ENCODE measurements around the gene FTH1.

The FTH1 gene

GRCh38 chr11:61999141-61999975 lies 31.9 kb upstream of the FTH1 start:
- DNase-seq = peak in 1 of 2 experiments; percentile 36
- TF ChIP-seq GATA1 (IDR thresholded peaks at IDR 0.05; ENCODE audit: low read depth, low read length) (no peak), POLR2A (IDR thresholded peaks at IDR 0.05; ENCODE audit: low read length) (no peak)

- DNase-seq = no peak
- TF ChIP-seq POLR2A (IDR thresholded peaks at IDR 0.05; ENCODE audit: low read length) (no peak), GATA1 (IDR thresholded peaks at IDR 0.05; ENCODE audit: low read depth, low read length) (no peak)
These were observed 29.5 kb upstream of the FTH1 start for GRCh38 chr11:61996933-61997332.

GRCh38 chr11:61994981-61995380 lies 27.5 kb upstream of the FTH1 start:
- TF ChIP-seq POLR2A (IDR thresholded peaks at IDR 0.05; ENCODE audit: low read length) = no peak
- no peak for TF ChIP-seq GATA1 (IDR thresholded peaks at IDR 0.05; ENCODE audit: low read depth, low read length)
- no peak for DNase-seq

- DNase-seq = no peak
These were observed 18.4 kb upstream of the FTH1 start for GRCh38 chr11:61985869-61986268.

GRCh38 chr11:61983419-61983818 lies 16.0 kb upstream of the FTH1 start:
- no peak for DNase-seq
- TF ChIP-seq GATA1 (IDR thresholded peaks at IDR 0.05; ENCODE audit: low read depth, low read length) = no peak
- no peak for TF ChIP-seq POLR2A (IDR thresholded peaks at IDR 0.05; ENCODE audit: low read length)

More at GRCh38 chr11:61985869-61986268, 18.4 kb upstream of the FTH1 start:
- no peak for TF ChIP-seq GATA1 (IDR thresholded peaks at IDR 0.05; ENCODE audit: low read depth, low read length)
- no peak for TF ChIP-seq POLR2A (IDR thresholded peaks at IDR 0.05; ENCODE audit: low read length)

- no peak for DNase-seq
- TF ChIP-seq POLR2A (IDR thresholded peaks at IDR 0.05; ENCODE audit: low read length) = no peak
- no peak for TF ChIP-seq GATA1 (IDR thresholded peaks at IDR 0.05; ENCODE audit: low read depth, low read length)
These were observed 13.5 kb upstream of the FTH1 start for GRCh38 chr11:61980783-61981541.

- DNase-seq = peak in 1 of 2 experiments; percentile 35
- TF ChIP-seq POLR2A (IDR thresholded peaks at IDR 0.05; ENCODE audit: low read length) (no peak), GATA1 (IDR thresholded peaks at IDR 0.05; ENCODE audit: low read depth, low read length) (no peak)
These were observed 11.5 kb upstream of the FTH1 start for GRCh38 chr11:61978703-61979661.

GRCh38 chr11:61976813-61977475 lies 9.5 kb upstream of the FTH1 start:
- no peak for DNase-seq
- no peak for TF ChIP-seq POLR2A (IDR thresholded peaks at IDR 0.05; ENCODE audit: low read length)
- no peak for TF ChIP-seq GATA1 (IDR thresholded peaks at IDR 0.05; ENCODE audit: low read depth, low read length)

- no peak for DNase-seq
- TF ChIP-seq POLR2A (IDR thresholded peaks at IDR 0.05; ENCODE audit: low read length) (no peak), GATA1 (IDR thresholded peaks at IDR 0.05; ENCODE audit: low read depth, low read length) (no peak)
These were observed 9.0 kb upstream of the FTH1 start for GRCh38 chr11:61976420-61976800.

- no peak for DNase-seq
These were observed 8.4 kb upstream of the FTH1 start for GRCh38 chr11:61975638-61976419.

GRCh38 chr11:61974766-61975631 lies 7.6 kb upstream of the FTH1 start:
- TF ChIP-seq GATA1 (IDR thresholded peaks at IDR 0.05; ENCODE audit: low read depth, low read length) = no peak
- TF ChIP-seq POLR2A (IDR thresholded peaks at IDR 0.05; ENCODE audit: low read length) = no peak

More at GRCh38 chr11:61975638-61976419, 8.4 kb upstream of the FTH1 start:
- TF ChIP-seq GATA1 (IDR thresholded peaks at IDR 0.05; ENCODE audit: low read depth, low read length) = no peak

More at GRCh38 chr11:61974766-61975631, 7.6 kb upstream of the FTH1 start:
- DNase-seq = no peak
